Raji (cell line): Measurements from ENCODE around the gene ABCC4.

ENCODE experiments used
- POLR2A ChIP-seq: IDR thresholded peaks from 2 replicates; pipeline ENCODE4 v1.6.1; 2011; ENCODE audit warnings: low read depth, low read length, control low read depth; ENCODE audit not compliant: insufficient read depth

ABCC4 gene

DNA sequence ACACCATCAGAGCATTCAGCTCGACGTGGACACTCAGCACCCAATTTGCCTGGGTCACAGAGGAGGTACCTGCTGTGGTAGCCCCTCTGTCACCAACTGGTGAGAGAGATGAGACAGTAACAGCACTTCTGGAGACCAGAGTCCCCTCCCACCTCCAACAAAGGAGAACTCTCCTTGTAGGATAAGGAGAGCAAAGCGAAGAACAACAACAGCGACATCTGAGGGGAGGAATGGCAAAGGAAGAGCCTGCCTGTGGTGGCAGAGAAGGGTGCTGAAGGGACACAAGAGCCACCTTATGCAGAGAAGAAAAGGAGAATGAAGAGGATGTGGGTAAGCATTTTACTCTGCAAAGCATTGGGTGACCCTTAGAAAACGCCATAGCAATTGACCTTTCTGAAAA is 167.8 kb downstream of the ABCC4 start:
- TF ChIP-seq POLR2A = no peak

- no peak for TF ChIP-seq POLR2A
Measured at GRCh38 chr13:95129004-95129403, 172.2 kb downstream of the ABCC4 start.

- TF ChIP-seq POLR2A = no peak
Measured at GRCh38 chr13:95128045-95128643, 173.1 kb downstream of the ABCC4 start.

- no peak for TF ChIP-seq POLR2A
Measured at GRCh38 chr13:95124959-95125358, 176.3 kb downstream of the ABCC4 start.

- no peak for TF ChIP-seq POLR2A
Measured at GRCh38 chr13:95123726-95124125, 177.5 kb downstream of the ABCC4 start.

GRCh38 chr13:95122063-95122462 is 179.2 kb downstream of the ABCC4 start:
- TF ChIP-seq POLR2A = no peak

DNA sequence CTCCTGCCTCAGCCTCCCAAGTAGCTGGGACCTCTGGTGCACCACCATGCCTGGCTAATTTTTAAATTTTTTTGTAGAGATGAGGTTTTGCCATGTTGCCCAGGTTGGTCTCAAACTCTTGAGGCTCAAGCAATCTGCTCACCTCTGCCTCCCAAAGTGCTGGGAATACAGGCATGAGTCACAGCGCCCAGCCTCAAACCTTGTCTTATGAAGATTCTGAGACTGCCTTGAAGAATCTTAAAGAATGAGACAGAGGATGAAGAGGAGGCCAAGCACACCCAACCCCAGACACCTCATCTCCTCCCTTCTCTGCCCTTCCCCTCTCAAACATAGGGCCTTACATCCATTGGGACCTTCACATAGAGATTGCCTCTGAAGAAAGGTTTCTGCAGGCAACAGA is 179.7 kb downstream of the ABCC4 start:
- TF ChIP-seq POLR2A = no peak

DNA sequence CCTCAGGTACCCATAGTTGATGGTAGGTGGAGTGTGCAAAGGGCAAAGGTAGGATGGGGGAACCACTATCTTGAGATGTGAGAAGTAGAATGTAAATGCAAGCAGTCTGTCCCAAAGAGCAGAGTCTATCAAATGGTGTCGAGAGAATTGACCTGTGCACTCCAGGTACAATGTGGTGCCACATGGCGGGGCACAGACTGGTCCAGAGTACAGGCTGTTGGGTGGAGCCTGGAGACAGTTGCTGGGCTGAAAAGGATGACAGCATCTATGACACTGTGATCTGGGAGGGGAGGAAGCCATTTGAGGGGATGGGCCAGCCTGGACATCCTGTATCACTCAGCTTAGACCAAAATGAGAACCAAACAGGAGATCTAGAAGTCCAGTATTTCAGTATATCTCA is 180.6 kb downstream of the ABCC4 start:
- no peak for TF ChIP-seq POLR2A

GRCh38 chr13:95118541-95119324 is 182.5 kb downstream of the ABCC4 start:
- no peak for TF ChIP-seq POLR2A

GRCh38 chr13:95117092-95117491 is 184.2 kb downstream of the ABCC4 start:
- TF ChIP-seq POLR2A = no peak

DNA sequence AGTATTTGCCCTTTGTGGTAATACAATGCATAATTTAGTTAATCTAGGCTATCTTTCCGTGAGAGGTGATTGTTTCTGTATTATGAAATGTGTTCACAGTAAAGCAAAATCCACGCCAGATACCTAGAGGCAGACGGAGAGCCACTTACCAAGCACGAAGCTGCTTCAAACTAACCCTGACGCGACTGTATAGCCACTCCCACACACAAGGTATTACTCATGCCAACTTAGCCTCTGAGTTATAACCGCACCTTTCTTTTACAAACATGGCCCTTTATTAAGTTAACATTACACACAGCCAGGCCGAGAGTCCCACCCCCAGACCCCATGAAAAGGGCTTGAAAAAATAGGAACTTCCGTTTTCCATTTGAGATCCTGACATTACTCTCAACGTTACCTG is 185.7 kb downstream of the ABCC4 start:
- TF ChIP-seq POLR2A = no peak

DNA sequence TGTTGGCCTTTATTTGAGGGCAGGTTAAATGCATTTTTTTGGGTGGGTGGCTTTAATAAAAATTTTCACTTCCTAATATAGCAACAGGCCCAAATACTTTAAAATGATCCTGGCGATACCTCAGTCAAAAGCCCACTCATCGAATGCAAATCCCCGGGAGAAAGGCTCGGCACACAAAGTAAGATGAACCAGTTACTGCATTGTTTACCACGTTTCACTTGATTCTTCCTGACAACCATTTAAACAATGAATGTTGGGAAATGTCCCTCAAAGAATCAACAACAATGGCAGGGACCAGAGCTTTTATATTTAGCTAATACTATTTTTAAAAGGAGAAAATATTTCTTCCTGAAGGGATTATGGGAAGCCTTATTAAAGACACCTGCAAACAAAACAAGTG is 187.7 kb downstream of the ABCC4 start:
- TF ChIP-seq POLR2A = no peak

GRCh38 chr13:95112883-95113282 is 188.4 kb downstream of the ABCC4 start:
- no peak for TF ChIP-seq POLR2A

- TF ChIP-seq POLR2A = no peak
Measured at GRCh38 chr13:95111608-95112007, 189.6 kb downstream of the ABCC4 start.

GRCh38 chr13:95106562-95106961 is 194.7 kb downstream of the ABCC4 start:
- no peak for TF ChIP-seq POLR2A

DNA sequence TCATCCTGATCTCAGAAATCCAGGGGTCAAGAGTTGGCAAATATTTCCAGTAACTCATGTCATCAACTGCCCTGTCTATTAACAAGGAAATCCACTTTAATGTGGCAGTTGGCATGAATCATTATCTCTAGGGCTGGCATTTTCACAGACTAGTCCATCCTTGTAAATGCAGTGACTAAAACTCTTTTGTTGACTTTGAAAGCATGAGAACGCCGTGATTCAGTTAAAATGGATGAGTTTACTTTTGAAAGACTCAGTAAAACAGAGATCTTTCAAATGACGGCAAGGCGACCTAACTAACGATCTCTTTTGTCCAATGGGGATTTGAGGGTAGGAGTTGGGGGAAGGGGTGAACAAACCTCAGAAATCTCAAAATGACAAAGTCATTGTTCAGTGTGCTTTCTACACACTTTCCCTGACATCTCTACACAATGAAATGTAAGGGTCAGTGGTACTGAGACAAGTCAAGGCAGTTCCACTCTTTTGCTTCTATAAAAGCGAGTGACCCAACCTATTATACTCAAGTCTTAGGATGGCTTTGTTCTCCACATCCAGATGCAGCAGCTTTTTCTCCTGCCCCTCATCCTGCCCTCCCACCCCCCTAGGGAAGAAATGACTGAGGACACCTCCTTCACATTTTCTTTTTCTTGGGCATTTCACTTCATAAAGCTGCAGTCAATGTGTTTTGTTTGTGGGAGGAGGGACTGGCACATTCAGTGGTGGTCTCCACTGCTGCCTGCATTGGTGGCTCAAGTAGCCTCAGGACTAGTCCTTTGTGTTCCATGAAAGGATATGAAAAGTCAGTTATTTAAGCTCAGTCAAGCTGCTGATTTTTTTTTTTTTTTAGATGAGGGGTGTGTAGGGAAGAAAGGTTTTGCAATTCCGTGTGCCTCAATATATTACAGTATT is 200.5 kb downstream of the ABCC4 start:
- TF ChIP-seq POLR2A = no peak
